ENCODE data around the gene PTPRN2. TPM values are rescaled to one million over a fixed set of nuclear protein-coding genes. Genes with fewer than 3 reads are reported as not detected.

Gene PTPRN2
- total and polyA plus RNA-seq, 2 of the 13 experiments (the other 11 are each of a cell fraction or from before 2014, with no cell fraction given): 2.5 to 24.2 TPM

- BruUV-seq (replicated peaks): no TSS peak
- DNase-seq (ENCODE audit: low spot score) (no peak), FAIRE-seq (no peak), ATAC-seq (no peak)
- Histone ChIP-seq H2AFZ (ENCODE audit: low read length) (no peak overlapping the region), H3K36me3 (replicated peaks in 1 of 2; ENCODE audit: control insufficient read depth in 1 of 2, insufficient read depth in 2 of 2, low read length in 2 of 2) (no peaks in the 10 kb centered on the region), H4K20me1 (ENCODE audit: insufficient read depth, low read length) (peaks cover 6% of the 10 kb centered on the region; the same call in 1 of the 2 replicates), H3K79me2 (ENCODE audit: insufficient read depth, low read length) (no peaks in the 10 kb centered on the region), H3K4me2 (ENCODE audit: low read depth, low read length) (no peak overlapping the region), H3K9me3 (ENCODE audit: low read length) (no peaks in the 10 kb centered on the region), H3K9ac (ENCODE audit: insufficient read depth, low read depth, low read length) (no peak overlapping the region), H3K4me3 (replicated peaks in 1 of 3; ENCODE audit: insufficient read depth in 1 of 3, low read depth in 2 of 3, low read length in 3 of 3) (no peak overlapping the region), H3K27ac (ENCODE audit: extremely low read length, insufficient read depth, low read length) (no peak overlapping the region), H3K27me3 (ENCODE audit: control insufficient read depth in 1 of 2, insufficient read depth in 2 of 2, low read length in 2 of 2) (peaks cover 4 to 7% of the 10 kb centered on the region in 2 experiments), H3K4me1 (ENCODE audit: insufficient read depth, low read length) (no peaks in the 10 kb centered on the region)
- ChIA-PET CTCF (ENCODE audit: low intra/inter-chr PET ratio, low total read pairs) (no interaction called here), POLR2A (no interaction called here)
- intact Hi-C loops (cut with micrococcal nuclease; ENCODE audit: unreplicated experiment): no loop called here
- 82% methylated on average over 7 of the region's 14 CpGs for WGBS (ENCODE audit: low lambda C conversion rate)
- in situ Hi-C loops (cut with HindIII; ENCODE audit: extremely low pct_ligation_motif_present, low pct_unique_long_range_greater_than_20kb): no loop called here
- TF ChIP-seq HDAC2 (CRISPR knock-in tag; IDR thresholded peaks at IDR 0.05) (no peak), ZNF383 (CRISPR knock-in tag; IDR thresholded peaks at IDR 0.05; ENCODE audit: borderline replicate concordance) (no peak), DMTF1 (CRISPR knock-in tag; IDR thresholded peaks at IDR 0.05) (no peak)
Measured at GRCh38 chr7:157654350-157654749, 933.3 kb downstream of the PTPRN2 start.

GRCh38 chr7:157653827-157654207, 933.8 kb downstream of the PTPRN2 start:
- CTCF ChIA-PET (ENCODE audit: low intra/inter-chr PET ratio, low total read pairs): no interaction called here
- TF ChIP-seq HNRNPK (IDR thresholded peaks at IDR 0.05; ENCODE audit: low read depth, low read length, poor library complexity, severe bottlenecking) (peak; percentile 38), MIER3 (CRISPR knock-in tag; IDR thresholded peaks at IDR 0.05; ENCODE audit: borderline replicate concordance) (no peak)

More at GRCh38 chr7:157653827-157654207, 933.8 kb downstream of the PTPRN2 start:
- H2AFZ ChIP-seq (ENCODE audit: low read length): no peak overlapping the region
- H3K27ac ChIP-seq (ENCODE audit: extremely low read length, insufficient read depth, low read length): no peak overlapping the region
- ATAC-seq (no peak), FAIRE-seq (no peak), DNase-seq (ENCODE audit: low spot score) (no peak)
- in situ Hi-C loops (cut with HindIII; ENCODE audit: extremely low pct_ligation_motif_present, low pct_unique_long_range_greater_than_20kb): no loop called here
- H3K79me2 ChIP-seq (ENCODE audit: insufficient read depth, low read length): no peaks in the 10 kb centered on the region
- H4K20me1 ChIP-seq (ENCODE audit: insufficient read depth, low read length): peaks cover 6% of the 10 kb centered on the region; the same call in 1 of the 2 replicates
- WGBS (ENCODE audit: low lambda C conversion rate): 85% methylated on average over 28 of the region's 28 CpGs
- H3K4me3 ChIP-seq (replicated peaks in 1 of 3; ENCODE audit: insufficient read depth in 1 of 3, low read depth in 2 of 3, low read length in 3 of 3): no peak overlapping the region
- H3K9me3 ChIP-seq (ENCODE audit: low read length): no peaks in the 10 kb centered on the region
- POLR2A ChIA-PET: no interaction called here
- BruUV-seq (replicated peaks): no TSS peak
- intact Hi-C loops (cut with micrococcal nuclease; ENCODE audit: unreplicated experiment): no loop called here
- no peaks in the 10 kb centered on the region for H3K36me3 ChIP-seq (replicated peaks in 1 of 2; ENCODE audit: control insufficient read depth in 1 of 2, insufficient read depth in 2 of 2, low read length in 2 of 2)
- H3K27me3 ChIP-seq (ENCODE audit: control insufficient read depth in 1 of 2, insufficient read depth in 2 of 2, low read length in 2 of 2): peaks cover 4 to 7% of the 10 kb centered on the region in 2 experiments
- H3K4me2 ChIP-seq (ENCODE audit: low read depth, low read length): no peak overlapping the region
- no peak overlapping the region for H3K9ac ChIP-seq (ENCODE audit: insufficient read depth, low read depth, low read length)
- no peaks in the 10 kb centered on the region for H3K4me1 ChIP-seq (ENCODE audit: insufficient read depth, low read length)
